GM12874 (cell line): ENCODE data around the gene MCTP1.

ENCODE experiments used
- TF ChIP-seq, protein P1 (sequence below): IDR thresholded peaks from 2 replicates; pipeline ENCODE4 v1.5.1; 2011; ENCODE audit warnings: low read depth, mild to moderate bottlenecking, control low read depth, low read length, moderate library complexity; ENCODE audit not compliant: insufficient read depth

Gene MCTP1

DNA sequence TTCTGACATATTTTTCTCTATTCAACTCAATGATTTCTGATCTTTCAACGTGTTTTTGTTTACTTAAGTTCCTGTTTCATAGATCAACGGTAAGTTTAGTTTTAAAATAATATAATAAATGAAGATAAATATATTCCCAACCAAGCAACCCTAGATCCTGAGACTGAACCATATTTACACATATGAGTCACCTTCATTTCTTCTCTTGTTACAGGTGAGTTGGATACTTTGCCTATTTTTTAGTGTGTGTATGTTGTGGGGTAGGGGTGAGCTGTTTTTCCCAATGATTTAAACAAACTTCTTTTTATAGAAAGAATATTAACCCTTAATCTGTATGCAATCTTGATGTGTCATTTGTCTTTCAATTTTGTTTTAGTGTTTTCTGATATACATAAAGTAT is 186.9 kb downstream of the MCTP1 start:
- TF ChIP-seq, protein P1, sequence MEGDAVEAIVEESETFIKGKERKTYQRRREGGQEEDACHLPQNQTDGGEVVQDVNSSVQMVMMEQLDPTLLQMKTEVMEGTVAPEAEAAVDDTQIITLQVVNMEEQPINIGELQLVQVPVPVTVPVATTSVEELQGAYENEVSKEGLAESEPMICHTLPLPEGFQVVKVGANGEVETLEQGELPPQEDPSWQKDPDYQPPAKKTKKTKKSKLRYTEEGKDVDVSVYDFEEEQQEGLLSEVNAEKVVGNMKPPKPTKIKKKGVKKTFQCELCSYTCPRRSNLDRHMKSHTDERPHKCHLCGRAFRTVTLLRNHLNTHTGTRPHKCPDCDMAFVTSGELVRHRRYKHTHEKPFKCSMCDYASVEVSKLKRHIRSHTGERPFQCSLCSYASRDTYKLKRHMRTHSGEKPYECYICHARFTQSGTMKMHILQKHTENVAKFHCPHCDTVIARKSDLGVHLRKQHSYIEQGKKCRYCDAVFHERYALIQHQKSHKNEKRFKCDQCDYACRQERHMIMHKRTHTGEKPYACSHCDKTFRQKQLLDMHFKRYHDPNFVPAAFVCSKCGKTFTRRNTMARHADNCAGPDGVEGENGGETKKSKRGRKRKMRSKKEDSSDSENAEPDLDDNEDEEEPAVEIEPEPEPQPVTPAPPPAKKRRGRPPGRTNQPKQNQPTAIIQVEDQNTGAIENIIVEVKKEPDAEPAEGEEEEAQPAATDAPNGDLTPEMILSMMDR = no peak

DNA sequence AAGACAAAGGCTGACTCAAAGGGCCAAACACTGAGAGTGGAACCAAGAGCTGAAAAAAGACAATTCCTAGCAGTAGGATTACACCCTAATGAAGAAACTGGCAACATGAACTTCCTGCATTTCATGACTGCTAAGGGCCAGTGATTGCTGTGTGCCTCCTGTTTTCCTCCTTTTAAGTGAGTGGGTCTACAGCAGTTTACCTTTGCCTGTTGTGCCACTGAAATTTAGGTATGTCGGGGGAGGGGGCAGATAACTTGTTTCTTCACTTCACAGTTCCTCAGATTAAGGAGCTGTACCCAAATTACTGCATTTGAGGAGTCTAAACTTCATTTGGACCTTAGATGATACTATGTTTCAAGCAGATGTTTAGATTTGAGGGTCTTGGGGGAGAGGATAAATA is 191.7 kb downstream of the MCTP1 start:
- TF ChIP-seq, protein P1 = no peak

DNA sequence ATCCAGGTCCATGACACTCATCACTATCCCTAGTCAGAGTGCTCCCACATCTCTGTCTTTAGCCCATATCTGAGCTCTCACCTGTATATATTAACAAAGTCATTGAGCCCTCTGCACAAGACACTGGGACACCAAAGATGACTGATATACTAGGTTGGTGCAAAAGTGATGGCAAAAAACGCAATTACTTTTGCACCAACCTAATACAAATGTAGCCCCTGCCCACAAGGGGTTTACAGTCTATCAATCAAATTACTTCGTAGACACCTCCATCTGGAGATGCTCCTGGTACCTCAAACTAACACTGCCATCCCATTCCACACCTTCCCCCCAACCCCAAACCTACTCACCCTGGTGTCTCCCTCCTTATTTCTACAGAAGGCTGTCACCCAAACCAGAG is 194.1 kb downstream of the MCTP1 start:
- TF ChIP-seq, protein P1 = no peak

DNA sequence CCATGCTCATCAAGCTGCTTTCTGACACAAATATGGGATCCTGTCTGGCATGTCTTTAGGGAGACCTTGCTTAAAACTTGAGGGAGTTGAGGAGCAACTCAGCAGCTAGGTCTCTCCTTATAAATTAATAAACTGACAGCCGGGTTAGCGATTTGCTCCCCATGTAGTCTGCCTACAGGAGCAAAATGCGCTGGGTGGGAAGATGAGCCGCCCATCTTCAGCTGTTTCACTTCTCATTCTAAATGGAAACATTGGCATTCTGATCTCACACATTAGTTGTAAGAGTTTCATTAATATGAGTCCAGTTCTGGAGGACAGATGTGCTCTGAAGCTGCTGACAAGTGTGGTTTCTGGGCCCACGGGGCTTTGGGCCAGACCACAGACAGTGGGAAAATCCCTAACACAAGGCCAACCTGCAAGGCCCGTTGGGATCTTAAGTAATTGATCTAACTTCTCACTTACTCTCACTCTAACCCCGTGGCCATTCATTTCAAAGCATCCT is 197.0 kb downstream of the MCTP1 start:
- TF ChIP-seq, protein P1 = no peak

DNA sequence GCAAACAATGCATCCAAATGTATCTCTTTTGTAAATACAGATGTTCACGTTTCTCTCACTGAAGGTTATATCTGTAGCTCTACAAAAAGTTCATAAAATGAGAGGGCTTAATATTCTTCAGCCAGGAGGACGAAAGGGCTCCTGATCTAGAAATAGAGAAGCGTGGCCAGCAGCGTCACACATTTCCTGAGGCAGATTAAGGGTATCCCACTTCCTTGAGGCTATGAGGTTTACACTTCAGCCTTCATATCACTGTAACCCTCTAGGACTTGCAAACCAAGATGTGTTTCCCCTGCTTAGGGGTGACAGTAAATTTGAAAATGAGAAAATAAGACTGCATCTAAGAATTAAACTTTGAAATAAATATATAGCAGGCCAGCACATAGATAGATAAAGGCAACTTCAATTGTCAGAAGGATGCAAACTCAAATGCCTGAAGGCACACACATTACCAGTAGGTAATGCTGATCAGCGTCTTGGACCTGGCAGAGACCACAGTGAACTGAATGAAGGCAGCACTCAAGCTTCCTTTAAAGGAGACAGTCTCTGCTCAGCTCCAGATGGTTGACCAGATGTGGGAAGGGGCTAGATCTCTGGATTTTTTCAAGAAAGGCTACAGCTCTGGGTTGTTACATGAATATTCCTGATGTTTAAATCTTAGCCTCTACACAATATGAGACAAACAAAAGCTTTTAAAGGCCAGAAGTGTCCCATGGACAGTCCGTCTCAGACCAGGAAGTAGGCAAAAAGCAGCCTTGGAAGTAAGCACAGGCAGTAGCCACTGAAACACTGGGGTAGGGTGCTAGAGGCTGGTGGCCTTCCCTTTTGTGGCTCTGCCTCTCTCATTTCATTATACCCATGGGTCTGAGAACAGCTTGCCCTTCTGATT is 197.7 kb downstream of the MCTP1 start:
- TF ChIP-seq, protein P1 = no peak

DNA sequence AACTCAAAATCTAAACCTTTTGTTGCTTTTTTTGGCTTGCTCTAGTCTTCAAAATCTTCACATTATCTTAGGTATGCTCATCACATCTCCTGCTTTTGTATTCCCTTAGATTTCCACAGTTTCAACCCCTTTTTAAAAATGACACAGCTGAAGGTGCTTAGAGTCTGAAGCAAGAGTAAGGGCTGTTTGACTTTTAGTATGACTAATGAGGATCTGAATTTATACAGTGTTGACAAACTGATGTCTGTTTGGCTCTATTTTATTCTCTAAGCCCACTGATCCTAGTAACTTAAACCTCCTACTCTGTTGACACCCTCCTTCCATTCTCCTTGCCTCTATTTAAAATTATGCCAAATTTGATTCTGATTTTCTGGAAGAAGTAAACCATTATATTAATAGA is 200.1 kb downstream of the MCTP1 start:
- TF ChIP-seq, protein P1 = no peak

DNA sequence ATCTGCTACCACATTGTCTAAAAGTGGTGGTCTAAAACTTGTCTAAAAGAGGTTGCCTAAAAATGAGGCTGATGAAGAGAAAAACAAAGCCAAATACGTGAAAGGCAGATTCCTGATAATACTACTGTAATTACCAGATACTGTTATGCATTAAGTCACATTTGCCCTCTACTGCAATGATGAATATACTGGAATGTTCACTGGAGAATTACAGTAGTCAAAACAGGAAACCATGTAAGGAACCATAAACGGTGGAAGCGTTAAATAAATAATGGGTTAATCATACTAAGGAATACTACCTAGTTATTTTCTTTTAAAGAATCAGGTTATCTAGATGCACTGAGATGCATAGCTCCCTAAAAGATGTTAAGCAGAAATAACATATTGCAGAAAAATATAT is 201.3 kb downstream of the MCTP1 start:
- TF ChIP-seq, protein P1 = no peak
